HepG2 (cell line): Measurements from ENCODE around the gene APRT. TPM values are rescaled to one million over a fixed set of nuclear protein-coding genes. Genes with fewer than 3 reads are reported as not detected.

ENCODE experiments used
- ATAC-seq: fragments of 200-7000 bp; cut with Tn5 transposase; 3 replicates; pipeline ENCODE4 v1.9.1; 2020; ENCODE audit warnings: mild to moderate bottlenecking, moderate library complexity
- BruUV-seq: library from RNA; stranded (reverse); fragments of 400-500 nt; replicated peaks from 2 replicates; lab custom pipeline; 2021; lab: Mats Ljungman, UMichigan
- CTCF ChIA-PET: fragments of 300-600 bp; formaldehyde crosslinking; extraction: SDS; loops from one replicate; lab custom pipeline; 2021; ENCODE audit warnings: low total read pairs, inconsistent platforms, low intra/inter-chr PET ratio; lab: Yijun Ruan, JAX
- POLR2A ChIA-PET: fragments of 350-600 bp; sonication (Branson Sonifier 250); formaldehyde crosslinking; loops from one replicate; lab custom pipeline; 2020; ENCODE audit warnings: antibody characterized with exemption, inconsistent platforms; lab: Yijun Ruan, JAX
- DNase-seq: peaks from one replicate; pipeline ENCODE4 v3.0.0-alpha.2; 2015; ENCODE audit warnings: low spot score
- FAIRE-seq: peaks from 3 replicates; lab custom pipeline; 2011; peaks lifted over from hg19 to GRCh38; lab: Jason Lieb, UNC
- H2AFZ ChIP-seq: one replicate; pipeline ENCODE4 v1.6.1; 2011; ENCODE audit warnings: low read length, inconsistent platforms
- H3K27ac ChIP-seq: fragments of 300-600 bp; 3 replicates; pipeline ENCODE4 v1.8.0; 2011; ENCODE audit warnings: mixed run types, mild to moderate bottlenecking, mixed read lengths, low read length, inconsistent platforms; ENCODE audit not compliant: insufficient read depth; ENCODE audit errors: extremely low read length
- H3K27me3 ChIP-seq, 2 experiments: fragments of 200-600 bp in 1 of 2; 2 replicates in 1 of 2; 3 replicates in 1 of 2; pipeline versions ENCODE4 v1.6.0 to v1.8.0; 2011; ENCODE audit warnings: low read length in 2 of 2, mild to moderate bottlenecking in 2 of 2, moderate library complexity in 2 of 2, inconsistent platforms in 1 of 2; ENCODE audit not compliant: insufficient read depth in 2 of 2, control insufficient read depth in 1 of 2
- H3K36me3 ChIP-seq, 2 experiments: fragments of 200-600 bp in 1 of 2; replicated peaks in 1 of 2; 2 replicates in 1 of 2; 3 replicates in 1 of 2; pipeline versions ENCODE4 v1.5.1 to v1.8.0; 2011; ENCODE audit warnings: low read length in 2 of 2, inconsistent platforms in 1 of 2; ENCODE audit not compliant: insufficient read depth in 2 of 2, control insufficient read depth in 1 of 2
- H3K4me1 ChIP-seq: 2 replicates; pipeline ENCODE4 v1.5.1; 2012; ENCODE audit warnings: low read length, inconsistent platforms; ENCODE audit not compliant: insufficient read depth
- H3K4me2 ChIP-seq: 2 replicates; pipeline ENCODE4 v1.6.0; 2011; ENCODE audit warnings: low read depth, low read length, inconsistent platforms
- H3K4me3 ChIP-seq, 3 experiments: fragments of 200-600 bp in 1 of 3; sonication (generic), shearing (Covaris generic) in 1 of 3; replicated peaks in 1 of 3; 2 replicates each; pipeline ENCODE4 v1.5.1; 2011 to 2016; ENCODE audit warnings: low read length in 3 of 3, inconsistent platforms in 2 of 3, low read depth in 2 of 3, mild to moderate bottlenecking in 2 of 3, control low read depth in 1 of 3, mixed read lengths in 1 of 3; ENCODE audit not compliant: insufficient read depth in 1 of 3
- H3K79me2 ChIP-seq: one replicate; pipeline ENCODE4 v1.6.1; 2011; ENCODE audit warnings: low read length, inconsistent platforms; ENCODE audit not compliant: insufficient read depth
- H3K9ac ChIP-seq: 2 replicates; pipeline ENCODE4 v1.6.0; 2011; ENCODE audit warnings: mild to moderate bottlenecking, low read depth, low read length, inconsistent platforms; ENCODE audit not compliant: insufficient read depth
- H3K9me3 ChIP-seq: 2 replicates; pipeline ENCODE4 v1.5.1; 2012; ENCODE audit warnings: mild to moderate bottlenecking, low read length
- H4K20me1 ChIP-seq: 2 replicates; pipeline ENCODE4 v1.6.0; 2011; ENCODE audit warnings: inconsistent platforms, mild to moderate bottlenecking, low read length, moderate library complexity; ENCODE audit not compliant: insufficient read depth
- BORCS8-MEF2B ChIP-seq: sonication (generic); formaldehyde crosslinking; IDR thresholded peaks from 2 replicates; pipeline ENCODE4 v1.8.0; 2022; ENCODE audit warnings: mild to moderate bottlenecking, missing genetic modification reagents
- DNMT1 ChIP-seq: sonication (generic); formaldehyde crosslinking; IDR thresholded peaks from 2 replicates; pipeline ENCODE4 v1.5.1; 2020; ENCODE audit warnings: mild to moderate bottlenecking, missing genetic modification reagents
- FOXA3 ChIP-seq: IDR thresholded peaks from 2 replicates; pipeline ENCODE4 v1.6.1; 2016; ENCODE audit warnings: missing genetic modification reagents, missing compliant biosample characterization
- GLI4 ChIP-seq: sonication (generic); formaldehyde crosslinking; IDR thresholded peaks from 2 replicates; pipeline ENCODE4 v1.5.1; 2020; ENCODE audit warnings: missing genetic modification reagents, mild to moderate bottlenecking, moderate library complexity, borderline replicate concordance
- HDAC1 ChIP-seq: sonication (generic); formaldehyde crosslinking; IDR thresholded peaks from 2 replicates; pipeline ENCODE4 v1.5.1; 2020; ENCODE audit warnings: mild to moderate bottlenecking, missing genetic modification reagents
- KAT2B ChIP-seq: fragments of 150-350 bp; IDR thresholded peaks from 2 replicates; pipeline ENCODE4 v1.6.1; 2014; ENCODE audit warnings: low read depth, low read length, borderline replicate concordance
- KLF6 ChIP-seq: IDR thresholded peaks from 2 replicates; pipeline ENCODE4 v1.8.0; 2016; ENCODE audit warnings: missing biosample characterization, missing genetic modification reagents
- MEF2D ChIP-seq: sonication (generic); formaldehyde crosslinking; IDR thresholded peaks from 2 replicates; pipeline ENCODE4 v1.5.1; 2020; ENCODE audit warnings: mild to moderate bottlenecking, missing genetic modification reagents
- MTF2 ChIP-seq: sonication (generic); formaldehyde crosslinking; IDR thresholded peaks from 2 replicates; pipeline ENCODE4 v1.5.0; 2020; ENCODE audit warnings: missing genetic modification reagents, borderline replicate concordance
- PHF5A ChIP-seq: IDR thresholded peaks from one replicate; pipeline ENCODE4 v1.6.1; 2018; ENCODE audit warnings: low read depth, missing genetic modification reagents; ENCODE audit not compliant: unreplicated experiment
- ZNF12 ChIP-seq: sonication (generic); formaldehyde crosslinking; IDR thresholded peaks from 2 replicates; pipeline ENCODE4 v1.5.0; 2020; ENCODE audit warnings: missing genetic modification reagents
- ZNF225 ChIP-seq: sonication (generic); formaldehyde crosslinking; IDR thresholded peaks from 2 replicates; pipeline ENCODE4 v1.4.0; 2020; ENCODE audit warnings: mild to moderate bottlenecking, missing genetic modification reagents
- ZNF674 ChIP-seq: sonication (generic); formaldehyde crosslinking; IDR thresholded peaks from 2 replicates; pipeline ENCODE4 v1.5.0; 2020; ENCODE audit warnings: low read depth, mild to moderate bottlenecking, missing genetic modification reagents
- WGBS: methylation state at CpG from one replicate; pipeline ENCODE4 v1.1.6; 2017; ENCODE audit warnings: low lambda C conversion rate; 5-methylcytosine and 5-hydroxymethylcytosine counted together
- in situ Hi-C: cut with HindIII; loops from 2 replicates; pipeline ENCODE4 v1.10.0; 2017; ENCODE audit warnings: low pct_unique_long_range_greater_than_20kb; ENCODE audit not compliant: extremely low pct_ligation_motif_present
- intact Hi-C: fragments of 100-400 bp; cut with micrococcal nuclease; formaldehyde crosslinking; loops from one replicate; pipeline ENCODE4 v1.10.0; 2022; ENCODE audit not compliant: unreplicated experiment
- polyA plus RNA-seq, 8 experiments: library from polyadenylated mRNA; depleted of rRNA in 3 of 8; stranded (reverse) in 7 of 8; unstranded in 1 of 8; fragments of >200 nt; fragmentation: Illumina TruSeq in 4 of 8; extraction: Trizol in 4 of 8; gene quantifications; 2 replicates each; pipeline versions ENCODE4 v1.2.1 to v1.2.3, GENCODE V29; 2011 to 2016; ENCODE audit warnings: low read depth in 4 of 8, missing spikeins in 1 of 8, mixed read lengths in 1 of 8; ENCODE audit not compliant: insufficient read depth in 1 of 8
- total RNA-seq, 5 experiments: library from RNA; depleted of rRNA; stranded (reverse); fragments of >200 nt; fragmentation: Illumina TruSeq; extraction: Trizol; gene quantifications; 2 replicates each; pipeline ENCODE4 v1.2.3, GENCODE V29; 2016; ENCODE audit warnings: low read depth in 1 of 5
- TF ChIP-seq, protein P1 (sequence below): IDR thresholded peaks from 2 replicates; pipeline ENCODE4 v1.6.1; 2016; ENCODE audit warnings: control low read depth
- TF ChIP-seq, protein P2 (sequence below): IDR thresholded peaks from 2 replicates; pipeline ENCODE4 v1.6.1; 2016; ENCODE audit warnings: missing compliant biosample characterization, missing genetic modification reagents, borderline replicate concordance
- TF ChIP-seq, protein P3 (sequence below): sonication (generic); formaldehyde crosslinking; conservative IDR thresholded peaks from 2 replicates; pipeline ENCODE4 v1.4.0; 2020; ENCODE audit warnings: missing genetic modification reagents
- TF ChIP-seq, protein P4 (sequence below): sonication (generic); formaldehyde crosslinking; IDR thresholded peaks from 2 replicates; pipeline ENCODE4 v1.4.0; 2020; ENCODE audit warnings: mild to moderate bottlenecking, low read depth, missing genetic modification reagents
- TF ChIP-seq, protein P5 (sequence below): fragments of 450-650 bp; IDR thresholded peaks from 2 replicates; pipeline ENCODE4 v1.6.1; 2016

Gene APRT
- total and polyA plus RNA-seq, 2 of the 13 experiments (the other 11 are each of a cell fraction or from before 2014, with no cell fraction given): 155 to 242 TPM

DNA sequence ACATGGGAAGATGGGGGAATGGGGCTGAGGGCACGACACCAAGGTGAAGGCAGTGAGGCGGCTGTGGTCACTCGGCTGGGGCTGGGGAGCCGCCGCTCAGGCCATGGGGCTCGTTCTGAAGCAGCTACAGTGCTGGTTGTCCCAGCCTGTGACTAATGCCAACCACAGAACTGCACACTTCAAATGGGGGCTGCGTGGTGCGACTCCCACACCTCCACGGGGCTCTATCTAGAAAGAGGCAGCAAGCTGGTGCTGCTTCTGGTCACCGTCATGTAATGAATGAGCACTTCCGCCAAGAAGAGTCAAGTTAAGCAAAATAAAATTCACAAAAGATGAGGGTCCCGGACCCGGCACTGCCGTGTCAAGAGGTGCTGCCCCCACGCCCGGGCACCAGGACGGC, 25.1 kb upstream of the APRT start:
- no peak for ATAC-seq
- Histone ChIP-seq H3K9ac (no peak overlapping the region), H4K20me1 (no peaks in the 10 kb centered on the region), H3K9me3 (no peaks in the 10 kb centered on the region), H3K79me2 (no peaks in the 10 kb centered on the region), H2AFZ (no peak overlapping the region), H3K36me3 (no peaks in the 10 kb centered on the region), H3K4me1 (0 out of 2 replicates have a peak, but pooled peaks cover 7% of the 10 kb centered on the region), H3K27me3 (no peaks in the 10 kb centered on the region), H3K27ac (no peak overlapping the region), H3K4me3 (no peak overlapping the region), H3K4me2 (no peak overlapping the region)
- 79% methylated on average over 17 of the region's 17 CpGs for WGBS
- in situ Hi-C loops (no loop called here), intact Hi-C loops (no loop called here)
- no peak for FAIRE-seq
- no TSS peak for BruUV-seq
- TF ChIP-seq PHF5A (CRISPR knock-in tag) (no peak), ZNF12 (CRISPR knock-in tag) (no peak), HDAC1 (CRISPR knock-in tag) (no peak), ZNF674 (no peak), BORCS8-MEF2B (no peak), KAT2B (no peak), MEF2D (CRISPR knock-in tag) (no peak), MTF2 (CRISPR knock-in tag) (no peak), GLI4 (CRISPR knock-in tag) (no peak), DNMT1 (CRISPR knock-in tag) (no peak), FOXA3 (CRISPR knock-in tag) (no peak), KLF6 (no peak), ZNF225 (CRISPR knock-in tag) (no peak)
- TF ChIP-seq, protein P1, sequence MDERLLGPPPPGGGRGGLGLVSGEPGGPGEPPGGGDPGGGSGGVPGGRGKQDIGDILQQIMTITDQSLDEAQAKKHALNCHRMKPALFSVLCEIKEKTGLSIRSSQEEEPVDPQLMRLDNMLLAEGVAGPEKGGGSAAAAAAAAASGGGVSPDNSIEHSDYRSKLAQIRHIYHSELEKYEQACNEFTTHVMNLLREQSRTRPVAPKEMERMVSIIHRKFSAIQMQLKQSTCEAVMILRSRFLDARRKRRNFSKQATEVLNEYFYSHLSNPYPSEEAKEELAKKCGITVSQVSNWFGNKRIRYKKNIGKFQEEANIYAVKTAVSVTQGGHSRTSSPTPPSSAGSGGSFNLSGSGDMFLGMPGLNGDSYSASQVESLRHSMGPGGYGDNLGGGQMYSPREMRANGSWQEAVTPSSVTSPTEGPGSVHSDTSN (CRISPR knock-in tag): no peak
- TF ChIP-seq, protein P2, sequence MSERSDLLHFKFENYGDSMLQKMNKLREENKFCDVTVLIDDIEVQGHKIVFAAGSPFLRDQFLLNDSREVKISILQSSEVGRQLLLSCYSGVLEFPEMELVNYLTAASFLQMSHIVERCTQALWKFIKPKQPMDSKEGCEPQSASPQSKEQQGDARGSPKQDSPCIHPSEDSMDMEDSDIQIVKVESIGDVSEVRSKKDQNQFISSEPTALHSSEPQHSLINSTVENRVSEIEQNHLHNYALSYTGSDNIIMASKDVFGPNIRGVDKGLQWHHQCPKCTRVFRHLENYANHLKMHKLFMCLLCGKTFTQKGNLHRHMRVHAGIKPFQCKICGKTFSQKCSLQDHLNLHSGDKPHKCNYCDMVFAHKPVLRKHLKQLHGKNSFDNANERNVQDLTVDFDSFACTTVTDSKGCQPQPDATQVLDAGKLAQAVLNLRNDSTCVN (CRISPR knock-in tag): no peak
- TF ChIP-seq, protein P3, sequence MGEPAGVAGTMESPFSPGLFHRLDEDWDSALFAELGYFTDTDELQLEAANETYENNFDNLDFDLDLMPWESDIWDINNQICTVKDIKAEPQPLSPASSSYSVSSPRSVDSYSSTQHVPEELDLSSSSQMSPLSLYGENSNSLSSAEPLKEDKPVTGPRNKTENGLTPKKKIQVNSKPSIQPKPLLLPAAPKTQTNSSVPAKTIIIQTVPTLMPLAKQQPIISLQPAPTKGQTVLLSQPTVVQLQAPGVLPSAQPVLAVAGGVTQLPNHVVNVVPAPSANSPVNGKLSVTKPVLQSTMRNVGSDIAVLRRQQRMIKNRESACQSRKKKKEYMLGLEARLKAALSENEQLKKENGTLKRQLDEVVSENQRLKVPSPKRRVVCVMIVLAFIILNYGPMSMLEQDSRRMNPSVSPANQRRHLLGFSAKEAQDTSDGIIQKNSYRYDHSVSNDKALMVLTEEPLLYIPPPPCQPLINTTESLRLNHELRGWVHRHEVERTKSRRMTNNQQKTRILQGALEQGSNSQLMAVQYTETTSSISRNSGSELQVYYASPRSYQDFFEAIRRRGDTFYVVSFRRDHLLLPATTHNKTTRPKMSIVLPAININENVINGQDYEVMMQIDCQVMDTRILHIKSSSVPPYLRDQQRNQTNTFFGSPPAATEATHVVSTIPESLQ (CRISPR knock-in tag): no peak
- TF ChIP-seq, protein P4, sequence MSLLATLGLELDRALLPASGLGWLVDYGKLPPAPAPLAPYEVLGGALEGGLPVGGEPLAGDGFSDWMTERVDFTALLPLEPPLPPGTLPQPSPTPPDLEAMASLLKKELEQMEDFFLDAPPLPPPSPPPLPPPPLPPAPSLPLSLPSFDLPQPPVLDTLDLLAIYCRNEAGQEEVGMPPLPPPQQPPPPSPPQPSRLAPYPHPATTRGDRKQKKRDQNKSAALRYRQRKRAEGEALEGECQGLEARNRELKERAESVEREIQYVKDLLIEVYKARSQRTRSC (CRISPR knock-in tag): no peak
- TF ChIP-seq, protein P5, sequence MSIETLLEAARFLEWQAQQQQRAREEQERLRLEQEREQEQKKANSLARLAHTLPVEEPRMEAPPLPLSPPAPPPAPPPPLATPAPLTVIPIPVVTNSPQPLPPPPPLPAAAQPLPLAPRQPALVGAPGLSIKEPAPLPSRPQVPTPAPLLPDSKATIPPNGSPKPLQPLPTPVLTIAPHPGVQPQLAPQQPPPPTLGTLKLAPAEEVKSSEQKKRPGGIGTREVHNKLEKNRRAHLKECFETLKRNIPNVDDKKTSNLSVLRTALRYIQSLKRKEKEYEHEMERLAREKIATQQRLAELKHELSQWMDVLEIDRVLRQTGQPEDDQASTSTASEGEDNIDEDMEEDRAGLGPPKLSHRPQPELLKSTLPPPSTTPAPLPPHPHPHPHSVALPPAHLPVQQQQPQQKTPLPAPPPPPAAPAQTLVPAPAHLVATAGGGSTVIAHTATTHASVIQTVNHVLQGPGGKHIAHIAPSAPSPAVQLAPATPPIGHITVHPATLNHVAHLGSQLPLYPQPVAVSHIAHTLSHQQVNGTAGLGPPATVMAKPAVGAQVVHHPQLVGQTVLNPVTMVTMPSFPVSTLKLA: no peak
- CTCF ChIA-PET: no interaction called here
- DNase-seq: no peak
- POLR2A ChIA-PET: no interaction called here
